GM12801 (cell line): ENCODE results near the gene GJB4.

Experiments used
- TF ChIP-seq, protein P1 (sequence below): IDR thresholded peaks from one replicate; pipeline ENCODE4 v1.5.1; 2011; ENCODE audit warnings: control low read depth; ENCODE audit not compliant: insufficient read length; ENCODE audit errors: extremely low read depth

GJB4 gene

GRCh38 chr1:34761176-34761761, 1.7 kb downstream of the GJB4 start:
- TF ChIP-seq, protein P1, sequence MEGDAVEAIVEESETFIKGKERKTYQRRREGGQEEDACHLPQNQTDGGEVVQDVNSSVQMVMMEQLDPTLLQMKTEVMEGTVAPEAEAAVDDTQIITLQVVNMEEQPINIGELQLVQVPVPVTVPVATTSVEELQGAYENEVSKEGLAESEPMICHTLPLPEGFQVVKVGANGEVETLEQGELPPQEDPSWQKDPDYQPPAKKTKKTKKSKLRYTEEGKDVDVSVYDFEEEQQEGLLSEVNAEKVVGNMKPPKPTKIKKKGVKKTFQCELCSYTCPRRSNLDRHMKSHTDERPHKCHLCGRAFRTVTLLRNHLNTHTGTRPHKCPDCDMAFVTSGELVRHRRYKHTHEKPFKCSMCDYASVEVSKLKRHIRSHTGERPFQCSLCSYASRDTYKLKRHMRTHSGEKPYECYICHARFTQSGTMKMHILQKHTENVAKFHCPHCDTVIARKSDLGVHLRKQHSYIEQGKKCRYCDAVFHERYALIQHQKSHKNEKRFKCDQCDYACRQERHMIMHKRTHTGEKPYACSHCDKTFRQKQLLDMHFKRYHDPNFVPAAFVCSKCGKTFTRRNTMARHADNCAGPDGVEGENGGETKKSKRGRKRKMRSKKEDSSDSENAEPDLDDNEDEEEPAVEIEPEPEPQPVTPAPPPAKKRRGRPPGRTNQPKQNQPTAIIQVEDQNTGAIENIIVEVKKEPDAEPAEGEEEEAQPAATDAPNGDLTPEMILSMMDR: no peak

DNA sequence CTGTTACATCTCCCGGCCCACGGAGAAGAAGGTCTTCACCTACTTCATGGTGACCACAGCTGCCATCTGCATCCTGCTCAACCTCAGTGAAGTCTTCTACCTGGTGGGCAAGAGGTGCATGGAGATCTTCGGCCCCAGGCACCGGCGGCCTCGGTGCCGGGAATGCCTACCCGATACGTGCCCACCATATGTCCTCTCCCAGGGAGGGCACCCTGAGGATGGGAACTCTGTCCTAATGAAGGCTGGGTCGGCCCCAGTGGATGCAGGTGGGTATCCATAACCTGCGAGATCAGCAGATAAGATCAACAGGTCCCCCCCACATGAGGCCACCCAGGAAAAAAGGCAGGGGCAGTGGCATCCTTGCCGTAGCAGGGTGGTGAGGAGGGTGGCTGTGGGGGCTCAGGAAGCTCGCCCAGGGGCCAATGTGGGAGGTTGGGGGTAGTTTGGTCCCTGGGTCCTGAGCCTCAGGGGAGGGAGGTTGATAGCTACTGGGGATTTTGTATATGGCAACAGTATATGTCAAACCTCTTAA, 2.3 kb downstream of the GJB4 start:
- TF ChIP-seq, protein P1: no peak

DNA sequence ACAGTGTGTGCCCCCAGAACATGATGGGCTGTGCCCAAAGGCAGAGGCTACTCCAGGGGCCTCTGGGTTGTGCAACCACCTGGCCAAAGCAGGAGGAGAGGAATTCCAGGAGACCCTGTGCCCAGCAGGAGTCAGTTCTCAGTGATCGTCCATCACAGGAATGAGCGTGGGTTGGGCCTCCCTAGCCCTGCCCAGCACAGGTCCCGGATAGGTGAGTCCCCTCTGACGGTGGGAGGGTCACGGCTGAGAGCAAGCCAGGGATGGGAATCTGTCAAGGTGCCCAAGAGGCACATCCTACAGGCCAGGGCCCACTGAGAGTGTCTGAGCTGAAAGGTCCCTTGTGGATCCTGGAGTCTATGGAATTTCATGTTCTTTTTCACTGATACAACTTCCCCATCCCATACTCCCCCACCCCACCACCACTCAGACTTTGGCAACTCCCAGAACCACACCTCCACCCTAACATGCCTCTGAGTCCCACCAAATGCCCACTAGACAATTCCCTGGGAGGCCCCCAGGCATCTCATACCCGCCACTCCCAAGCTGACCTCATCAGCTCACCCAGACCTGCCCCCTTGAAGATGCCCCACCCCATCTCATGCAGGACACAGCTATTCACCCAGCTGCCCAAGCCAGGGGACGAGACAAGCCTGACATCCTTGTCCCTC, 3.1 kb downstream of the GJB4 start:
- TF ChIP-seq, protein P1: no peak

GRCh38 chr1:34763142-34763781, 3.7 kb downstream of the GJB4 start:
- TF ChIP-seq, protein P1: no peak

GRCh38 chr1:34768856-34769255, 9.3 kb downstream of the GJB4 start:
- TF ChIP-seq, protein P1: no peak

- TF ChIP-seq, protein P1: no peak
Observed at GRCh38 chr1:34770891-34771504, 11.5 kb downstream of the GJB4 start.

- TF ChIP-seq, protein P1: no peak
Observed at GRCh38 chr1:34771573-34772371, 12.2 kb downstream of the GJB4 start.
